HepG2 (cell line): ENCODE results near the gene ABCB6.

ENCODE experiments used
- CREB1 ChIP-seq, 2 experiments: fragments of 450-650 bp in 1 of 2; IDR thresholded peaks; 2 replicates each; pipeline ENCODE4 v1.6.1; 2016 to 2017; ENCODE audit warnings: control low read depth in 1 of 2, mild to moderate bottlenecking in 1 of 2, missing compliant biosample characterization in 1 of 2, missing genetic modification characterization in 1 of 2
- MIER3 ChIP-seq: IDR thresholded peaks from 2 replicates; pipeline ENCODE4 v1.6.1; 2016; ENCODE audit warnings: missing compliant biosample characterization, borderline replicate concordance
- NFYB ChIP-seq: sonication (generic); formaldehyde crosslinking; IDR thresholded peaks from 2 replicates; pipeline ENCODE4 v1.4.0; 2020; ENCODE audit warnings: missing genetic modification reagents
- SATB2 ChIP-seq: sonication (generic); formaldehyde crosslinking; IDR thresholded peaks from 2 replicates; pipeline ENCODE4 v1.5.0; 2020; ENCODE audit warnings: missing genetic modification reagents
- ZNF775 ChIP-seq: sonication (generic); formaldehyde crosslinking; IDR thresholded peaks from 2 replicates; pipeline ENCODE4 v1.4.0; 2020; ENCODE audit warnings: missing genetic modification reagents, mild to moderate bottlenecking, moderate library complexity, borderline replicate concordance
- ZNF792 ChIP-seq: IDR thresholded peaks from 2 replicates; pipeline ENCODE4 v1.6.1; 2016
- TF ChIP-seq, protein P1 (sequence below): sonication (generic); formaldehyde crosslinking; IDR thresholded peaks from 2 replicates; pipeline ENCODE4 v1.5.1; 2020; ENCODE audit warnings: mild to moderate bottlenecking, missing genetic modification reagents, moderate library complexity
- TF ChIP-seq, protein P2 (sequence below): sonication (generic); formaldehyde crosslinking; IDR thresholded peaks from 2 replicates; pipeline ENCODE4 v1.4.0; 2020; ENCODE audit warnings: mild to moderate bottlenecking, missing genetic modification reagents

DNA sequence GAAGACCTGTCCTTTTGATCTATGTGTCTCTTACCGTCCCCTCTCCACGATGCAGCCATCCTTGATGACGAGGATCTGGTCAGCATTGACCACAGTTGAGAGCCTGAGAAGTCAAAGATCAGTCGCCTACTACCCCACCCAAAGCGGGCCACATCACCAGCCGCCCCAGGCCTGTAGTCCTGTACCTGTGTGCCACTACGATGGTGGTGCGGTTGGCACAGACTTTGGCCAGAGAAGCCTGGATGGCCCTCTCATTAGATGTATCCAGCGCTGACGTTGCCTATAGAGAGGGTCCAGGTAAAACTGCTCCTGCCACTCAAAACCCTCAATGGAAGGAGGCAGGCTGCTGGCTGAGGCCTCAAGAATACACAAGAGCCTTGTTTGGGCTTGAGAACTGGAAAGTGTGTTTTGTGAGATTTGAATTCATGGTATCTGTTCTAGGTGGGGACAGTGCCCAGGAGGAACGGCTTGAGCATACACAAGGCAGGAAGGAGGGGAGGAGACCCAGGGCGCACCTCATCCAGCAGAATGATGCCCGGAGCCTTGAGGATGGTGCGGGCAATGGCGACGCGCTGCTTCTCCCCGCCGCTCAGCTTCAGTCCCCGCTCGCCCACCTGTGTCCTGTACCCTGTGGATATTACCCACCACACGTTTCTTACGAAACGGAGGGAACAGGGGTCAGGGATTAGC is 8.4 kb downstream of the ABCB6 start:
- TF ChIP-seq, protein P1, sequence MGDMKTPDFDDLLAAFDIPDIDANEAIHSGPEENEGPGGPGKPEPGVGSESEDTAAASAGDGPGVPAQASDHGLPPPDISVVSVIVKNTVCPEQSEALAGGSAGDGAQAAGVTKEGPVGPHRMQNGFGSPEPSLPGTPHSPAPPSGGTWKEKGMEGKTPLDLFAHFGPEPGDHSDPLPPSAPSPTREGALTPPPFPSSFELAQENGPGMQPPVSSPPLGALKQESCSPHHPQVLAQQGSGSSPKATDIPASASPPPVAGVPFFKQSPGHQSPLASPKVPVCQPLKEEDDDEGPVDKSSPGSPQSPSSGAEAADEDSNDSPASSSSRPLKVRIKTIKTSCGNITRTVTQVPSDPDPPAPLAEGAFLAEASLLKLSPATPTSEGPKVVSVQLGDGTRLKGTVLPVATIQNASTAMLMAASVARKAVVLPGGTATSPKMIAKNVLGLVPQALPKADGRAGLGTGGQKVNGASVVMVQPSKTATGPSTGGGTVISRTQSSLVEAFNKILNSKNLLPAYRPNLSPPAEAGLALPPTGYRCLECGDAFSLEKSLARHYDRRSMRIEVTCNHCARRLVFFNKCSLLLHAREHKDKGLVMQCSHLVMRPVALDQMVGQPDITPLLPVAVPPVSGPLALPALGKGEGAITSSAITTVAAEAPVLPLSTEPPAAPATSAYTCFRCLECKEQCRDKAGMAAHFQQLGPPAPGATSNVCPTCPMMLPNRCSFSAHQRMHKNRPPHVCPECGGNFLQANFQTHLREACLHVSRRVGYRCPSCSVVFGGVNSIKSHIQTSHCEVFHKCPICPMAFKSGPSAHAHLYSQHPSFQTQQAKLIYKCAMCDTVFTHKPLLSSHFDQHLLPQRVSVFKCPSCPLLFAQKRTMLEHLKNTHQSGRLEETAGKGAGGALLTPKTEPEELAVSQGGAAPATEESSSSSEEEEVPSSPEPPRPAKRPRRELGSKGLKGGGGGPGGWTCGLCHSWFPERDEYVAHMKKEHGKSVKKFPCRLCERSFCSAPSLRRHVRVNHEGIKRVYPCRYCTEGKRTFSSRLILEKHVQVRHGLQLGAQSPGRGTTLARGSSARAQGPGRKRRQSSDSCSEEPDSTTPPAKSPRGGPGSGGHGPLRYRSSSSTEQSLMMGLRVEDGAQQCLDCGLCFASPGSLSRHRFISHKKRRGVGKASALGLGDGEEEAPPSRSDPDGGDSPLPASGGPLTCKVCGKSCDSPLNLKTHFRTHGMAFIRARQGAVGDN (CRISPR knock-in tag), result peak; percentile 37; the same call in 1 of the 2 replicates
- TF ChIP-seq ZNF775 (CRISPR knock-in tag) (no peak), ZNF792 (CRISPR knock-in tag) (no peak), MIER3 (no peak), SATB2 (CRISPR knock-in tag) (no peak), CREB1 (IDR thresholded peaks at IDR 0.05) (no peak), CREB1 (CRISPR knock-in tag; IDR thresholded peaks at IDR 0.05) (no peak), NFYB (no peak)
- TF ChIP-seq, protein P2, sequence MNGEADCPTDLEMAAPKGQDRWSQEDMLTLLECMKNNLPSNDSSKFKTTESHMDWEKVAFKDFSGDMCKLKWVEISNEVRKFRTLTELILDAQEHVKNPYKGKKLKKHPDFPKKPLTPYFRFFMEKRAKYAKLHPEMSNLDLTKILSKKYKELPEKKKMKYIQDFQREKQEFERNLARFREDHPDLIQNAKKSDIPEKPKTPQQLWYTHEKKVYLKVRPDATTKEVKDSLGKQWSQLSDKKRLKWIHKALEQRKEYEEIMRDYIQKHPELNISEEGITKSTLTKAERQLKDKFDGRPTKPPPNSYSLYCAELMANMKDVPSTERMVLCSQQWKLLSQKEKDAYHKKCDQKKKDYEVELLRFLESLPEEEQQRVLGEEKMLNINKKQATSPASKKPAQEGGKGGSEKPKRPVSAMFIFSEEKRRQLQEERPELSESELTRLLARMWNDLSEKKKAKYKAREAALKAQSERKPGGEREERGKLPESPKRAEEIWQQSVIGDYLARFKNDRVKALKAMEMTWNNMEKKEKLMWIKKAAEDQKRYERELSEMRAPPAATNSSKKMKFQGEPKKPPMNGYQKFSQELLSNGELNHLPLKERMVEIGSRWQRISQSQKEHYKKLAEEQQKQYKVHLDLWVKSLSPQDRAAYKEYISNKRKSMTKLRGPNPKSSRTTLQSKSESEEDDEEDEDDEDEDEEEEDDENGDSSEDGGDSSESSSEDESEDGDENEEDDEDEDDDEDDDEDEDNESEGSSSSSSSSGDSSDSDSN (CRISPR knock-in tag), result no peak
